WERI-Rb-1 (cell line): ENCODE data around the gene PIK3C2G.

ENCODE experiments used
- DNase-seq: peaks from one replicate; pipeline ENCODE4 v3.0.0-alpha.2; 2020
- H3K27ac ChIP-seq: fragments of 250-450 bp; sonication (Bioruptor Pico); 2 replicates; pipeline ENCODE4 v1.5.1; 2020; ENCODE audit warnings: mild to moderate bottlenecking, moderate library complexity
- H3K27me3 ChIP-seq: fragments of 250-450 bp; sonication (Bioruptor Pico); 2 replicates; pipeline ENCODE4 v1.5.1; 2021; ENCODE audit warnings: mild to moderate bottlenecking, low read depth, moderate library complexity; ENCODE audit not compliant: insufficient read depth, severe bottlenecking
- H3K36me3 ChIP-seq: fragments of 250-450 bp; sonication (Bioruptor Pico); 2 replicates; pipeline ENCODE4 v1.5.1; 2020; ENCODE audit warnings: mild to moderate bottlenecking, moderate library complexity
- H3K4me3 ChIP-seq: 2 replicates; pipeline ENCODE4 v1.5.1; 2011; ENCODE audit warnings: low read depth, mild to moderate bottlenecking, control low read depth, low read length
- H3K9me3 ChIP-seq: fragments of 250-450 bp; sonication (Bioruptor Pico); 2 replicates; pipeline ENCODE4 v1.5.1; 2021; ENCODE audit warnings: mild to moderate bottlenecking, moderate library complexity; ENCODE audit not compliant: severe bottlenecking
- TF ChIP-seq, protein P1 (sequence below): IDR thresholded peaks from 2 replicates; pipeline ENCODE4 v1.5.1; 2011; ENCODE audit warnings: low read depth, mild to moderate bottlenecking, control low read depth, inconsistent platforms, low read length

PIK3C2G gene

DNA sequence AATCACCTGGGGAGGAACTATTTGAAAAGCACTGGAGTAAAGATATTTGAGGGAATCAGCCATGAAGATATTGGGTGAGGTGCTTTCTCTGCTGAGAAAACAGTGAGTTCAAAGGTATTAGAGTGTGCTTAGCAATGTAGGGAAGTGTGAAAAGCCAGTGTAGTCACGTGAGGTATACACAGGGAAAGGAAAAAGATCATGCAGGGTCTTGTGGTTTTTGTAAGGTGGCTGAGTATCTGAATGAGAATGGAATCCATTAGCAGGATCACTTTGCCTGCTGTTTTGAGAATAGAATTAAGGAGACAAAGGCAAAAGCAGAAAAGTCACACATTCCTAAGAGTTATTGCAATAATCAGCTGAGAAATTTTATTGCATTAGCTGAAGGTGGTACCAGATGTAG, 193.0 kb downstream of the PIK3C2G start:
- no peaks in the 10 kb centered on the region for H3K36me3 ChIP-seq
- H3K4me3 ChIP-seq: no peak overlapping the region
- H3K9me3 ChIP-seq: no peaks in the 10 kb centered on the region
- H3K27ac ChIP-seq: no peak overlapping the region
- TF ChIP-seq, protein P1, sequence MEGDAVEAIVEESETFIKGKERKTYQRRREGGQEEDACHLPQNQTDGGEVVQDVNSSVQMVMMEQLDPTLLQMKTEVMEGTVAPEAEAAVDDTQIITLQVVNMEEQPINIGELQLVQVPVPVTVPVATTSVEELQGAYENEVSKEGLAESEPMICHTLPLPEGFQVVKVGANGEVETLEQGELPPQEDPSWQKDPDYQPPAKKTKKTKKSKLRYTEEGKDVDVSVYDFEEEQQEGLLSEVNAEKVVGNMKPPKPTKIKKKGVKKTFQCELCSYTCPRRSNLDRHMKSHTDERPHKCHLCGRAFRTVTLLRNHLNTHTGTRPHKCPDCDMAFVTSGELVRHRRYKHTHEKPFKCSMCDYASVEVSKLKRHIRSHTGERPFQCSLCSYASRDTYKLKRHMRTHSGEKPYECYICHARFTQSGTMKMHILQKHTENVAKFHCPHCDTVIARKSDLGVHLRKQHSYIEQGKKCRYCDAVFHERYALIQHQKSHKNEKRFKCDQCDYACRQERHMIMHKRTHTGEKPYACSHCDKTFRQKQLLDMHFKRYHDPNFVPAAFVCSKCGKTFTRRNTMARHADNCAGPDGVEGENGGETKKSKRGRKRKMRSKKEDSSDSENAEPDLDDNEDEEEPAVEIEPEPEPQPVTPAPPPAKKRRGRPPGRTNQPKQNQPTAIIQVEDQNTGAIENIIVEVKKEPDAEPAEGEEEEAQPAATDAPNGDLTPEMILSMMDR: no peak
- no peak for DNase-seq
- H3K27me3 ChIP-seq: no peaks in the 10 kb centered on the region

DNA sequence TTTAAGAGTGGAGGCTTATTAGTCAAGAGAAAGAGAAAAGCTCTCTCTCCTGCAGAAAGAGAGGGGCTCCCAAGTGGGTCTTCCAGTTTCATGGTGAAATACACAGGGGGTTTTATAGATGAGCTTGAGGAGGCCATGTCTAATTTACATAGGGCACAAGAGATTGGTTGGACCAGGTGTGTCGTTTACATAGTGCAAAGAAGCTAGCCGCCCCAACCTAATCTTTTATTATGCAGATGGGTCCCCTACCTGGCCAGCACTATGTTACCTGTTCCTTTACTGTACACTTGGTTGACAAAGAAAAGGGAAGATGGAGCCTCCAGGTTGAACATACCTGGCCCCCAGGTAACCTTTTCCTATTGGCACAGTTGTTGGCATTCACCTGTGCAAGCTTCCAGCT, 195.0 kb downstream of the PIK3C2G start:
- TF ChIP-seq, protein P1: no peak
- no peak overlapping the region for H3K4me3 ChIP-seq
- no peak overlapping the region for H3K27ac ChIP-seq
- H3K36me3 ChIP-seq: no peaks in the 10 kb centered on the region
- no peak for DNase-seq
- H3K27me3 ChIP-seq: no peaks in the 10 kb centered on the region
- H3K9me3 ChIP-seq: no peaks in the 10 kb centered on the region

DNA sequence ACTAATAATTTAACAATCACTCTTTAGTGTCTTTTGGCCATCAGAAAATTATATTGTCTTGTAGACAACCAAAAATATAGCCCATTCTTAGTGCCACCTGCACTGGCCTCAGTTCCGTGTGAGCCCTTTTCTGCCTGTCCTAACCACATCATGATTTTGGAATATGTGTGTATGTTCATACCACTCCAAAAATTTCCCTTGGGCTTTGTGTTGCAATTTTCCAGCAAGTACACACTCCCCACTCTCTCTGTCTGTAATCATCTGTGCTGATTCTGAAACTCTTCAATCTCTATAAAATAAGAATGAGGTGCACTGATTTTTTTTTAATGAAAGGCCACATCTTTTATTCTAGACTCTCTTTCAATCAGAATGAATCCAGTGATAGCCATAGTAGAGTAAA, 196.0 kb downstream of the PIK3C2G start:
- Histone ChIP-seq H3K27me3 (no peaks in the 10 kb centered on the region), H3K36me3 (no peaks in the 10 kb centered on the region), H3K9me3 (no peaks in the 10 kb centered on the region), H3K4me3 (no peak overlapping the region), H3K27ac (no peak overlapping the region)
- TF ChIP-seq, protein P1: no peak
- DNase-seq: no peak

DNA sequence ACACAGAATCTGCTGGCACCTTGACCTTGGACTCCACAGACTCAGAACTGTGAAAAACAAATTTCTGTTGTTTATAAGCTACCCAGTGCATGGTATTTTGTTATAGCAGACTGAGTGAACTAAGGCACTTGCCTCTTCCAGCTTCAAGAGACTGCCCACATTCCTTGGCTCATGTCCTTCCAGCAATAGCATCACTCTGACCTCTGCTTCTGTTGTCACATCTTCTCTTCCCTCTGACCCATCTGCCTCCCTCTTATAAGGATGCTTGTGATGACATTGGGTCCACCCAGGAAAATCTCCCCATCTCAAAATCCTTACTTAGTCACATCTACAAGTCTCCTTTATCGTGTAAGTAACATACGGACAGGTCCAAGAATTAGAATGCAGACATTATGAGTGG, 200.4 kb downstream of the PIK3C2G start:
- Histone ChIP-seq H3K27ac (no peak overlapping the region), H3K9me3 (no peaks in the 10 kb centered on the region), H3K36me3 (no peaks in the 10 kb centered on the region), H3K4me3 (no peak overlapping the region), H3K27me3 (no peaks in the 10 kb centered on the region)
- no peak for DNase-seq
- TF ChIP-seq, protein P1: no peak

DNA sequence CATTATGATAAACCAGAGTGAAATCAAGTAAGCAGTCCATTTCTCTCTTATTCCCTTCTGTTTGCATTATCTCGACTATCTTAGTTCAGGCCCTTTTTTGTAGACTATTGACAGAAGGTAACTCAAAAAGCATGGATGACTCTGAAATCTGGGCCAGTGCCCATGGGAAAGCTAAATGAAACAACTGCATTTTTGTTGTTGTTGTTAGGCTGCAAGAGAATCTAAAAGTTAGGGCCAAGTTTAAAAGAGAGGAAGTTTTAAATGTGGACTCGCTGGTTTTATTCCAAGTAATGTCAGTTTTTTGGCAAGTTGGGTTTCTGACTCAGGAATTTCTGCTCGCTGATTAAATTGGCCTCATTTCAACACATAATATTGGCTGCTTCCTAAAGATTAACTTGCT, 201.1 kb downstream of the PIK3C2G start:
- no peaks in the 10 kb centered on the region for H3K9me3 ChIP-seq
- H3K27ac ChIP-seq: no peak overlapping the region
- no peaks in the 10 kb centered on the region for H3K36me3 ChIP-seq
- no peak for DNase-seq
- no peaks in the 10 kb centered on the region for H3K27me3 ChIP-seq
- TF ChIP-seq, protein P1: no peak
- H3K4me3 ChIP-seq: no peak overlapping the region

DNA sequence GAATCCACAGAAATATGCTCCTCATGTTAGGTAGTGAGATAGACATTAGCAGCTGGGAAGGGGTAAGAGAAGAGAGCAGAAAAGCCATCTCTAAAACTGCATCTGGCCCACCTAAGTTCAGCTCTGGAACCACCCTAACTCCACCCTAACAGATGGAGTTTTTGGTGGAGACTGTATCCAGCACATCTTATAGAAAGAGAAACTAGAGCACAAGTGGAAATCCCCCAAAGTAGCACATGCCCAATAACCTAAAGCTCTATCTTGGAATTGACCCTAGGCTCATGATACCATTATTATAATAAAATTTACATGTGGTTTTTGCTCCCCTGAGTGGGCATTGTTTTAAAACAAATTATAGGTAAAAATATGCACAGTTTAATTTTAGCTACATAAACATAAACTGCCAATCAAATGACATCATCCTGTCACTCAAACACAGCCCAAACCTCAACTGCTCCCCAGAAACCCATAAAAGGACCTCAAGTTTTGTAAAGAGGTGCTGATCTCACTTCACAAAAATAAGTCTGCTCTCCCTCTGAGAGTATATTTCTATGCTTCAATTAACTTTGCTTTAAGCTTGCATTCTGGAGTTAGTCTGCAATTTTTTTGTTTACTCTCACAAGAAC, 206.4 kb downstream of the PIK3C2G start:
- H3K27me3 ChIP-seq: no peaks in the 10 kb centered on the region
- no peak overlapping the region for H3K4me3 ChIP-seq
- H3K9me3 ChIP-seq: no peaks in the 10 kb centered on the region
- no peaks in the 10 kb centered on the region for H3K36me3 ChIP-seq
- no peak for DNase-seq
- TF ChIP-seq, protein P1: no peak
- no peak overlapping the region for H3K27ac ChIP-seq
